Measurements from ENCODE around the gene CTBP2. TPM values are rescaled to one million over a fixed set of nuclear protein-coding genes. Genes with fewer than 3 reads are reported as not detected.

The CTBP2 gene
- total and polyA plus RNA-seq, 10 of the 15 experiments (the other 5 are each of a cell fraction or from before 2014, with no cell fraction given) = 0.02 to 0.72 (median 0.06) TPM; not detected in 2

- TF ChIP-seq BCL11A (IDR thresholded peaks at IDR 0.05; ENCODE audit: low read depth, low read length) (peak; percentile 62; the same call in 1 of the 2 replicates), IKZF1 (conservative IDR thresholded peaks at IDR 0.05) (peak; percentile 23; the same call in 1 of the 2 replicates), HDGF (IDR thresholded peaks at IDR 0.05) (no peak), BACH1 (IDR thresholded peaks at IDR 0.05; ENCODE audit: borderline replicate concordance) (no peak), CHD1 (IDR thresholded peaks at IDR 0.05; ENCODE audit: low read depth, low read length) (no peak), RUNX3 (IDR thresholded peaks at IDR 0.05; ENCODE audit: low read length) (peak; percentile 63), TARDBP (IDR thresholded peaks at IDR 0.05; ENCODE audit: borderline replicate concordance) (no peak), SMARCA5 (IDR thresholded peaks at IDR 0.05) (no peak), ZBTB11 (CRISPR knock-in tag; IDR thresholded peaks at IDR 0.05) (no peak), BMI1 (IDR thresholded peaks at IDR 0.05; ENCODE audit: borderline replicate concordance) (no peak), E2F4 (IDR thresholded peaks at IDR 0.05; ENCODE audit: low read depth, low read length) (no peak), ZNF592 (IDR thresholded peaks at IDR 0.05) (no peak)
- TF ChIP-seq, protein P1, sequence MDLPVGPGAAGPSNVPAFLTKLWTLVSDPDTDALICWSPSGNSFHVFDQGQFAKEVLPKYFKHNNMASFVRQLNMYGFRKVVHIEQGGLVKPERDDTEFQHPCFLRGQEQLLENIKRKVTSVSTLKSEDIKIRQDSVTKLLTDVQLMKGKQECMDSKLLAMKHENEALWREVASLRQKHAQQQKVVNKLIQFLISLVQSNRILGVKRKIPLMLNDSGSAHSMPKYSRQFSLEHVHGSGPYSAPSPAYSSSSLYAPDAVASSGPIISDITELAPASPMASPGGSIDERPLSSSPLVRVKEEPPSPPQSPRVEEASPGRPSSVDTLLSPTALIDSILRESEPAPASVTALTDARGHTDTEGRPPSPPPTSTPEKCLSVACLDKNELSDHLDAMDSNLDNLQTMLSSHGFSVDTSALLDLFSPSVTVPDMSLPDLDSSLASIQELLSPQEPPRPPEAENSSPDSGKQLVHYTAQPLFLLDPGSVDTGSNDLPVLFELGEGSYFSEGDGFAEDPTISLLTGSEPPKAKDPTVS (IDR thresholded peaks at IDR 0.05; ENCODE audit: low read depth, low read length) = no peak
- TF ChIP-seq, protein P2, sequence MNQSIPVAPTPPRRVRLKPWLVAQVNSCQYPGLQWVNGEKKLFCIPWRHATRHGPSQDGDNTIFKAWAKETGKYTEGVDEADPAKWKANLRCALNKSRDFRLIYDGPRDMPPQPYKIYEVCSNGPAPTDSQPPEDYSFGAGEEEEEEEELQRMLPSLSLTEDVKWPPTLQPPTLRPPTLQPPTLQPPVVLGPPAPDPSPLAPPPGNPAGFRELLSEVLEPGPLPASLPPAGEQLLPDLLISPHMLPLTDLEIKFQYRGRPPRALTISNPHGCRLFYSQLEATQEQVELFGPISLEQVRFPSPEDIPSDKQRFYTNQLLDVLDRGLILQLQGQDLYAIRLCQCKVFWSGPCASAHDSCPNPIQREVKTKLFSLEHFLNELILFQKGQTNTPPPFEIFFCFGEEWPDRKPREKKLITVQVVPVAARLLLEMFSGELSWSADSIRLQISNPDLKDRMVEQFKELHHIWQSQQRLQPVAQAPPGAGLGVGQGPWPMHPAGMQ (IDR thresholded peaks at IDR 0.05; ENCODE audit: borderline replicate concordance) = no peak
- TF ChIP-seq, protein P3, sequence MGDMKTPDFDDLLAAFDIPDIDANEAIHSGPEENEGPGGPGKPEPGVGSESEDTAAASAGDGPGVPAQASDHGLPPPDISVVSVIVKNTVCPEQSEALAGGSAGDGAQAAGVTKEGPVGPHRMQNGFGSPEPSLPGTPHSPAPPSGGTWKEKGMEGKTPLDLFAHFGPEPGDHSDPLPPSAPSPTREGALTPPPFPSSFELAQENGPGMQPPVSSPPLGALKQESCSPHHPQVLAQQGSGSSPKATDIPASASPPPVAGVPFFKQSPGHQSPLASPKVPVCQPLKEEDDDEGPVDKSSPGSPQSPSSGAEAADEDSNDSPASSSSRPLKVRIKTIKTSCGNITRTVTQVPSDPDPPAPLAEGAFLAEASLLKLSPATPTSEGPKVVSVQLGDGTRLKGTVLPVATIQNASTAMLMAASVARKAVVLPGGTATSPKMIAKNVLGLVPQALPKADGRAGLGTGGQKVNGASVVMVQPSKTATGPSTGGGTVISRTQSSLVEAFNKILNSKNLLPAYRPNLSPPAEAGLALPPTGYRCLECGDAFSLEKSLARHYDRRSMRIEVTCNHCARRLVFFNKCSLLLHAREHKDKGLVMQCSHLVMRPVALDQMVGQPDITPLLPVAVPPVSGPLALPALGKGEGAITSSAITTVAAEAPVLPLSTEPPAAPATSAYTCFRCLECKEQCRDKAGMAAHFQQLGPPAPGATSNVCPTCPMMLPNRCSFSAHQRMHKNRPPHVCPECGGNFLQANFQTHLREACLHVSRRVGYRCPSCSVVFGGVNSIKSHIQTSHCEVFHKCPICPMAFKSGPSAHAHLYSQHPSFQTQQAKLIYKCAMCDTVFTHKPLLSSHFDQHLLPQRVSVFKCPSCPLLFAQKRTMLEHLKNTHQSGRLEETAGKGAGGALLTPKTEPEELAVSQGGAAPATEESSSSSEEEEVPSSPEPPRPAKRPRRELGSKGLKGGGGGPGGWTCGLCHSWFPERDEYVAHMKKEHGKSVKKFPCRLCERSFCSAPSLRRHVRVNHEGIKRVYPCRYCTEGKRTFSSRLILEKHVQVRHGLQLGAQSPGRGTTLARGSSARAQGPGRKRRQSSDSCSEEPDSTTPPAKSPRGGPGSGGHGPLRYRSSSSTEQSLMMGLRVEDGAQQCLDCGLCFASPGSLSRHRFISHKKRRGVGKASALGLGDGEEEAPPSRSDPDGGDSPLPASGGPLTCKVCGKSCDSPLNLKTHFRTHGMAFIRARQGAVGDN (IDR thresholded peaks at IDR 0.05) = no peak
Observed at GRCh38 chr10:125201108-125201524, 40.8 kb upstream of the CTBP2 start (continued).

Data from GM12878 (cell line).